HepG2 (cell line): ENCODE results near the gene TRMT112. TPM values are rescaled to one million over a fixed set of nuclear protein-coding genes. Genes with fewer than 3 reads are reported as not detected.

Source experiments
- DPF2 ChIP-seq: sonication (generic); formaldehyde crosslinking; IDR thresholded peaks from 2 replicates; pipeline ENCODE4 v1.4.0; 2020; ENCODE audit warnings: mild to moderate bottlenecking, low read depth, missing genetic modification reagents, borderline replicate concordance
- FLYWCH1 ChIP-seq: sonication (generic); formaldehyde crosslinking; IDR thresholded peaks from 2 replicates; pipeline ENCODE4 v1.8.1; 2023; ENCODE audit warnings: mild to moderate bottlenecking, missing genetic modification reagents
- GPN1 ChIP-seq: sonication (generic); formaldehyde crosslinking; IDR thresholded peaks from 2 replicates; pipeline ENCODE4 v1.5.1; 2020; ENCODE audit warnings: missing genetic modification reagents, borderline replicate concordance
- HCFC1 ChIP-seq: fragments of 150-350 bp; IDR thresholded peaks from 2 replicates; pipeline ENCODE4 v1.6.1; 2014; ENCODE audit warnings: low read depth, low read length
- KLF11 ChIP-seq: IDR thresholded peaks from 2 replicates; pipeline ENCODE4 v1.6.1; 2016; ENCODE audit warnings: missing compliant biosample characterization
- KLF6 ChIP-seq: IDR thresholded peaks from 2 replicates; pipeline ENCODE4 v1.8.0; 2016; ENCODE audit warnings: missing biosample characterization, missing genetic modification reagents
- MEIS1 ChIP-seq: sonication (generic); formaldehyde crosslinking; IDR thresholded peaks from 2 replicates; pipeline ENCODE4 v1.9.0; 2021; ENCODE audit warnings: mild to moderate bottlenecking, missing genetic modification reagents, moderate library complexity, borderline replicate concordance
- NFATC3 ChIP-seq: sonication (generic); formaldehyde crosslinking; IDR thresholded peaks from 2 replicates; pipeline ENCODE4 v1.5.1; 2020; ENCODE audit warnings: mild to moderate bottlenecking, missing genetic modification reagents
- SMAD3 ChIP-seq: sonication (generic); formaldehyde crosslinking; IDR thresholded peaks from 2 replicates; pipeline ENCODE4 v1.4.0; 2020; ENCODE audit warnings: missing genetic modification reagents
- SRF ChIP-seq: IDR thresholded peaks from 2 replicates; pipeline ENCODE4 v1.6.1; 2011; ENCODE audit warnings: mild to moderate bottlenecking, low read depth, low read length, moderate library complexity
- XBP1 ChIP-seq: sonication (generic); formaldehyde crosslinking; IDR thresholded peaks from 2 replicates; pipeline ENCODE4 v1.5.0; 2020; ENCODE audit warnings: missing genetic modification reagents
- ZBTB2 ChIP-seq: sonication (generic); formaldehyde crosslinking; IDR thresholded peaks from 2 replicates; pipeline ENCODE4 v1.8.0; 2022; ENCODE audit warnings: low read depth, missing genetic modification reagents
- ZNF274 ChIP-seq: sonication (generic); formaldehyde crosslinking; IDR thresholded peaks from 2 replicates; pipeline ENCODE4 v1.5.1; 2020; ENCODE audit warnings: mild to moderate bottlenecking, missing genetic modification reagents
- ZNF280B ChIP-seq: sonication (generic); formaldehyde crosslinking; IDR thresholded peaks from 2 replicates; pipeline ENCODE4 v1.5.0; 2020; ENCODE audit warnings: missing genetic modification reagents, mild to moderate bottlenecking, borderline replicate concordance
- ZNF333 ChIP-seq: sonication (generic); formaldehyde crosslinking; IDR thresholded peaks from 2 replicates; pipeline ENCODE4 v1.4.0; 2020; ENCODE audit warnings: mild to moderate bottlenecking, missing genetic modification reagents, borderline replicate concordance
- ZNF367 ChIP-seq: sonication (generic); formaldehyde crosslinking; IDR thresholded peaks from 2 replicates; pipeline ENCODE4 v1.4.0; 2020; ENCODE audit warnings: missing genetic modification reagents, borderline replicate concordance
- ZNF564 ChIP-seq: sonication (generic); formaldehyde crosslinking; IDR thresholded peaks from 2 replicates; pipeline ENCODE4 v1.8.1; 2023; ENCODE audit warnings: mild to moderate bottlenecking, missing genetic modification reagents
- ZNF569 ChIP-seq: sonication (generic); formaldehyde crosslinking; IDR thresholded peaks from 2 replicates; pipeline ENCODE4 v1.5.0; 2020; ENCODE audit warnings: mild to moderate bottlenecking, missing genetic modification reagents, moderate library complexity, borderline replicate concordance
- ZNF580 ChIP-seq: IDR thresholded peaks from 2 replicates; pipeline ENCODE4 v1.6.1; 2016; ENCODE audit warnings: low read depth, borderline replicate concordance
- ZNF713 ChIP-seq: sonication (generic); formaldehyde crosslinking; IDR thresholded peaks from 2 replicates; pipeline ENCODE4 v1.4.0; 2020; ENCODE audit warnings: mild to moderate bottlenecking, missing genetic modification reagents
- ZNF773 ChIP-seq: sonication (generic); formaldehyde crosslinking; IDR thresholded peaks from 2 replicates; pipeline ENCODE4 v1.4.0; 2020; ENCODE audit warnings: missing genetic modification reagents, borderline replicate concordance
- ZNF775 ChIP-seq: sonication (generic); formaldehyde crosslinking; IDR thresholded peaks from 2 replicates; pipeline ENCODE4 v1.4.0; 2020; ENCODE audit warnings: missing genetic modification reagents, mild to moderate bottlenecking, moderate library complexity, borderline replicate concordance
- ZNF891 ChIP-seq: sonication (generic); formaldehyde crosslinking; IDR thresholded peaks from 2 replicates; pipeline ENCODE4 v1.5.0; 2020; ENCODE audit warnings: mild to moderate bottlenecking, missing genetic modification reagents
- ZSCAN30 ChIP-seq: sonication (generic); formaldehyde crosslinking; IDR thresholded peaks from 2 replicates; pipeline ENCODE4 v1.5.0; 2020; ENCODE audit warnings: mild to moderate bottlenecking, missing genetic modification reagents
- polyA plus RNA-seq, 8 experiments: library from polyadenylated mRNA; depleted of rRNA in 3 of 8; stranded (reverse) in 7 of 8; unstranded in 1 of 8; fragments of >200 nt; fragmentation: Illumina TruSeq in 4 of 8; extraction: Trizol in 4 of 8; gene quantifications; 2 replicates each; pipeline versions ENCODE4 v1.2.1 to v1.2.3, GENCODE V29; 2011 to 2016; ENCODE audit warnings: low read depth in 4 of 8, missing spikeins in 1 of 8, mixed read lengths in 1 of 8; ENCODE audit not compliant: insufficient read depth in 1 of 8
- total RNA-seq, 5 experiments: library from RNA; depleted of rRNA; stranded (reverse); fragments of >200 nt; fragmentation: Illumina TruSeq; extraction: Trizol; gene quantifications; 2 replicates each; pipeline ENCODE4 v1.2.3, GENCODE V29; 2016; ENCODE audit warnings: low read depth in 1 of 5
- TF ChIP-seq, protein P1 (sequence below): sonication (generic); formaldehyde crosslinking; IDR thresholded peaks from 2 replicates; pipeline ENCODE4 v1.4.0; 2020; ENCODE audit warnings: missing genetic modification reagents; ENCODE audit errors: not compliant biosample characterization

The TRMT112 gene
- total and polyA plus RNA-seq, 2 of the 13 experiments (the other 11 are each of a cell fraction or from before 2014, with no cell fraction given), result 186 to 409 TPM

DNA sequence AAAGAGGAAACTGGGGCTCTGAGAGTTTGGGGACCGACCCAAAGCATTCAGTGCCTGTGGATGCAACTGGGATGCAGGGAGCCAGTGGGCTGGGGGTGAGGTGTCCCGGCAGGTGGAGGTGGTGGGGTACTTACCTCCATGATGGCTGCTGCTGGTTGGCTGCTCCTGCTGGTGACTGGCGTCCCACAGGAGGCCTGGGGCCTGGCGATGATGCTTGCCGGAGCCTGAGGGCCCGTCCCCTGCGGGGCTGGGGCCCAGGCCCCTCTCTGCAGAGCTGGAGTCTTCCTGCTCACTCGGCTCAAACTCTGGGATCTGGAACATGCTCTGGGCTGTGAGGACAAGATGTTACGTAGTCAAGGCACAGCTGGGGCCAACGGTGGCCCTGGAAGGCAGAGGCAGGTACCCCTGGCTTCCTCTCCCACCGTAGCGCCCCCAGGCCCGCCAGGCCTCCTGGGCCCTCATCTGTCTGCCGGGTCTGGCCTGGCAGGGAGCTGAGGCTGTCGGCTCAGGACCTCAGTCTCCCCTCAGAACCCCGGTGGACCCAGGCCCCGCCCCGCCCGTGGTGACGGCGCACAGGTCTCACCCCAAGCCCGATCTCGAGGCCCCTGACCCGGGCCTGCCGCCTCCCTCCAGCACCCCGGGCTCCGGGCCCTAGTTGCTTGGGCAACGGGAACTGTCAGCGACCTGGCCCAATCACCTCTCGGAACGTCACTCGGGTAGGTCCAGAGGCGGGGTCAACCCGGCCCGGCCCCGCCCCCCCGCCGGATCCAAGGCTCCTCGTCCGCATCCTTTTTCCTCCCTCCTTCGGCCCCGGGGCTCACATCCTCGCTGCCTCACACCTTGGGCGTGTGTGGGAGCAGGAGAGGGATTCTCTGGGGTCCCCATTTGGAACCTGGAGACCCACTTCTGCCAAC lies 33.1 kb downstream of the TRMT112 start, which contains the start of gene BAD (continued):
- TF ChIP-seq NFATC3 (CRISPR knock-in tag) (no peak), SMAD3 (no peak), ZNF580 (CRISPR knock-in tag) (no peak), ZBTB2 (CRISPR knock-in tag) (no peak), ZSCAN30 (CRISPR knock-in tag) (no peak), ZNF569 (CRISPR knock-in tag) (no peak), DPF2 (CRISPR knock-in tag) (no peak), ZNF564 (CRISPR knock-in tag) (no peak), ZNF274 (CRISPR knock-in tag) (no peak; the same call in 1 of the 2 replicates), ZNF775 (CRISPR knock-in tag) (no peak), ZNF713 (CRISPR knock-in tag) (no peak), ZNF773 (CRISPR knock-in tag) (no peak), XBP1 (no peak), KLF6 (CRISPR knock-in tag) (no peak), FLYWCH1 (CRISPR knock-in tag) (no peak), HCFC1 (no peak), GPN1 (CRISPR knock-in tag) (no peak), ZNF333 (CRISPR knock-in tag) (0 out of 2 replicates have a peak, but pooled peaks have one; percentile 4), MEIS1 (peak; percentile 92; the same call in 1 of the 2 replicates), KLF11 (CRISPR knock-in tag) (no peak), ZNF280B (CRISPR knock-in tag) (no peak), SRF (no peak), ZNF891 (CRISPR knock-in tag) (no peak), ZNF367 (no peak)
- TF ChIP-seq, protein P1, sequence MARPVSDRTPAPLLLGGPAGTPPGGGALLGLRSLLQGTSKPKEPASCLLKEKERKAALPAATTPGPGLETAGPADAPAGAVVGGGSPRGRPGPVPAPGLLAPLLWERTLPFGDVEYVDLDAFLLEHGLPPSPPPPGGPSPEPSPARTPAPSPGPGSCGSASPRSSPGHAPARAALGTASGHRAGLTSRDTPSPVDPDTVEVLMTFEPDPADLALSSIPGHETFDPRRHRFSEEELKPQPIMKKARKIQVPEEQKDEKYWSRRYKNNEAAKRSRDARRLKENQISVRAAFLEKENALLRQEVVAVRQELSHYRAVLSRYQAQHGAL (CRISPR knock-in tag), result no peak
